ENCODE data around the gene PANK3. TPM values are rescaled to one million over a fixed set of nuclear protein-coding genes. Genes with fewer than 3 reads are reported as not detected.

Gene PANK3
- total RNA-seq, 1 experiment from 2014 or later, result 117 TPM

- H3K9me3 Mint-ChIP-seq (ENCODE audit: unreplicated experiment), result peaks cover 8% of the 10 kb centered on the region
- no peak for TF ChIP-seq CTCF (IDR thresholded peaks at IDR 0.05; ENCODE audit: unreplicated experiment)
- no peaks in the 10 kb centered on the region for H3K36me3 Mint-ChIP-seq (ENCODE audit: insufficient read depth, unreplicated experiment)
- H3K4me1 Mint-ChIP-seq (ENCODE audit: insufficient read depth, unreplicated experiment), result no peaks in the 10 kb centered on the region
- ChIA-PET CTCF (interaction anchor here (0.5 kb wide), 1 partner anchor 1013 kb away, joined by 3 read pairs; no protein-coding TSS in a partner anchor), POLR2A (no interaction called here)
- H3K27me3 Mint-ChIP-seq (ENCODE audit: insufficient read depth, unreplicated experiment), result no peaks in the 10 kb centered on the region
- no TSS peak for BruUV-seq (replicated peaks)
- intact Hi-C loops (cut with micrococcal nuclease), result no loop called here
- no peak within 1 kb of the TSS for H3K27ac Mint-ChIP-seq (ENCODE audit: low read depth, unreplicated experiment)
- DNase-seq (ENCODE audit: unreplicated experiment), result peak; percentile 29
- no peak within 1 kb of the TSS for H3K4me3 Mint-ChIP-seq (ENCODE audit: unreplicated experiment)
These were observed 50.4 kb downstream of the PANK3 start, which contains the start of gene FBLL1 for GRCh38 chr5:168528521-168529373. FBLL1 (plus strand) TSS chr5:168529305; CDS start chr5:168529505, 200 bp downstream.

GRCh38 chr5:168527756-168528295 is 51.3 kb downstream of the PANK3 start:
- TF ChIP-seq CTCF (IDR thresholded peaks at IDR 0.05; ENCODE audit: unreplicated experiment), result no peak
- Mint-ChIP-seq H3K9me3 (ENCODE audit: unreplicated experiment) (peaks cover 8% of the 10 kb centered on the region), H3K27me3 (ENCODE audit: insufficient read depth, unreplicated experiment) (no peaks in the 10 kb centered on the region), H3K36me3 (ENCODE audit: insufficient read depth, unreplicated experiment) (no peaks in the 10 kb centered on the region), H3K4me3 (ENCODE audit: unreplicated experiment) (no peak overlapping the region), H3K4me1 (ENCODE audit: insufficient read depth, unreplicated experiment) (no peaks in the 10 kb centered on the region), H3K27ac (ENCODE audit: low read depth, unreplicated experiment) (no peak overlapping the region)
- no TSS peak for BruUV-seq (replicated peaks)
- ChIA-PET CTCF (interaction anchor here (0.5 kb wide), 1 partner anchor 1014 kb away, joined by 3 read pairs; no protein-coding TSS in a partner anchor), POLR2A (no interaction called here)
- intact Hi-C loops (cut with micrococcal nuclease), result no loop called here
- DNase-seq (ENCODE audit: unreplicated experiment), result no peak

- intact Hi-C loops (cut with micrococcal nuclease), result no loop called here
- POLR2A ChIA-PET, result interaction anchor here (0.6 to 1.3 kb wide), 4 partner anchors 9 to 51 kb away, joined by 3 read pairs; no protein-coding TSS in a partner anchor
These were observed 53.3 kb downstream of the PANK3 start for GRCh38 chr5:168525856-168526255.

More at GRCh38 chr5:168525856-168526255, 53.3 kb downstream of the PANK3 start:
- no peak for DNase-seq (ENCODE audit: unreplicated experiment)
- Mint-ChIP-seq H3K27me3 (ENCODE audit: insufficient read depth, unreplicated experiment) (no peaks in the 10 kb centered on the region), H3K9me3 (ENCODE audit: unreplicated experiment) (peaks cover 8% of the 10 kb centered on the region), H3K4me3 (ENCODE audit: unreplicated experiment) (no peak overlapping the region), H3K27ac (ENCODE audit: low read depth, unreplicated experiment) (no peak overlapping the region), H3K36me3 (ENCODE audit: insufficient read depth, unreplicated experiment) (peaks cover 13% of the 10 kb centered on the region), H3K4me1 (ENCODE audit: insufficient read depth, unreplicated experiment) (no peaks in the 10 kb centered on the region)
- no TSS peak for BruUV-seq (replicated peaks)
- no peak for TF ChIP-seq CTCF (IDR thresholded peaks at IDR 0.05; ENCODE audit: unreplicated experiment)
- CTCF ChIA-PET, result interaction anchor here (0.6 to 1.0 kb wide), 3 partner anchors 9 to 234 kb away, joined by 3 to 5 read pairs (median 3); partner anchors contain the start of gene WWC1

Measured in MCF 10A (cell line).